PC-3 (cell line): ENCODE results near the gene TIRAP.

ENCODE experiments used
- EZH2 ChIP-seq: fragments of 300-600 bp; sonication (generic); IDR thresholded peaks from one replicate; pipeline ENCODE4 v1.6.1; 2017; ENCODE audit warnings: antibody characterized with exemption, mild to moderate bottlenecking, low read length; ENCODE audit not compliant: unreplicated experiment
- EZH2phosphoT487 ChIP-seq: fragments of 300-600 bp; sonication (generic); IDR thresholded peaks from 2 replicates; pipeline ENCODE4 v1.6.1; 2018; ENCODE audit warnings: mild to moderate bottlenecking, antibody characterized with exemption, low read length, borderline replicate concordance
- TF ChIP-seq, protein P1 (sequence below): fragments of 300-600 bp; sonication (generic); conservative IDR thresholded peaks from 2 replicates; pipeline ENCODE4 v1.5.1; 2017; ENCODE audit warnings: antibody characterized with exemption, low read depth, mild to moderate bottlenecking, low read length

DNA sequence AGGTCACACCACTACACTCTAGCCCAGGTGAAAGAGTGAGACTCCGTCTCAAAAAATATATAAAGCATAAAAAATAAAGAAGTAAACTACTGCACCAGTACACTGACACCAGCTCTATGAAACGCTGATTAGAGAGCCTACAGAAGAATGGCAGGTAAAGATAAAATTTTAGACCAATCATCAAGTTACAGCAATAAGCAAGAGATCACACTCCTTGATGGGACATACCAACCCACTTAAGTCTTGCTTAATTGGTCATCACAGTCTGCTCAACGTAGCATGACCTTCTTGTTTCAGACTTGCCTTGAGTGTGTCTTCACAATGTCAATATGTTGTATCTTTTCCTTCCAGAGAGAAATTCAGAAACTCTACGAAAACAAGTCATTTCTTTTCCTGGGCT is 26.7 kb upstream of the TIRAP start:
- TF ChIP-seq, protein P1, sequence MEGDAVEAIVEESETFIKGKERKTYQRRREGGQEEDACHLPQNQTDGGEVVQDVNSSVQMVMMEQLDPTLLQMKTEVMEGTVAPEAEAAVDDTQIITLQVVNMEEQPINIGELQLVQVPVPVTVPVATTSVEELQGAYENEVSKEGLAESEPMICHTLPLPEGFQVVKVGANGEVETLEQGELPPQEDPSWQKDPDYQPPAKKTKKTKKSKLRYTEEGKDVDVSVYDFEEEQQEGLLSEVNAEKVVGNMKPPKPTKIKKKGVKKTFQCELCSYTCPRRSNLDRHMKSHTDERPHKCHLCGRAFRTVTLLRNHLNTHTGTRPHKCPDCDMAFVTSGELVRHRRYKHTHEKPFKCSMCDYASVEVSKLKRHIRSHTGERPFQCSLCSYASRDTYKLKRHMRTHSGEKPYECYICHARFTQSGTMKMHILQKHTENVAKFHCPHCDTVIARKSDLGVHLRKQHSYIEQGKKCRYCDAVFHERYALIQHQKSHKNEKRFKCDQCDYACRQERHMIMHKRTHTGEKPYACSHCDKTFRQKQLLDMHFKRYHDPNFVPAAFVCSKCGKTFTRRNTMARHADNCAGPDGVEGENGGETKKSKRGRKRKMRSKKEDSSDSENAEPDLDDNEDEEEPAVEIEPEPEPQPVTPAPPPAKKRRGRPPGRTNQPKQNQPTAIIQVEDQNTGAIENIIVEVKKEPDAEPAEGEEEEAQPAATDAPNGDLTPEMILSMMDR: no peak
- no peak for TF ChIP-seq EZH2phosphoT487
- no peak for TF ChIP-seq EZH2
